Liver (tissue), 3 donors: ENCODE results near the gene ETFBKMT.

ENCODE experiments used
- GABPA ChIP-seq, 2 donors: IDR thresholded peaks in 1 of 2; conservative IDR thresholded peaks in 1 of 2; 2 replicates each; pipeline ENCODE4 v1.6.1; 2016; ENCODE audit warnings: antibody characterized with exemption in 2 of 2, mild to moderate bottlenecking in 1 of 2, moderate library complexity in 1 of 2
- HNF4A ChIP-seq, 2 donors: conservative IDR thresholded peaks; 2 replicates each; pipeline ENCODE4 v1.6.1; 2016; ENCODE audit warnings: antibody characterized with exemption in 2 of 2, mild to moderate bottlenecking in 2 of 2
- RAD21 ChIP-seq, 2 donors: IDR thresholded peaks; 2 replicates each; pipeline ENCODE4 v1.6.1; 2016; ENCODE audit warnings: antibody characterized with exemption in 2 of 2, mild to moderate bottlenecking in 2 of 2
- SP1 ChIP-seq: IDR thresholded peaks from 2 replicates; pipeline ENCODE4 v1.6.1; 2018; ENCODE audit warnings: antibody characterized with exemption, mild to moderate bottlenecking
- TAF1 ChIP-seq: conservative IDR thresholded peaks from 2 replicates; pipeline ENCODE4 v1.6.1; 2016; ENCODE audit warnings: antibody characterized with exemption, mild to moderate bottlenecking
- YY1 ChIP-seq: IDR thresholded peaks from 2 replicates; pipeline ENCODE4 v1.6.1; 2016; ENCODE audit warnings: antibody characterized with exemption, mild to moderate bottlenecking
- TF ChIP-seq, protein P1 (sequence below): fragments of 150-350 bp; IDR thresholded peaks from 2 replicates; pipeline ENCODE4 v1.5.1; 2017; ENCODE audit warnings: improper control_type of control experiment, low read depth, low read length; ENCODE audit not compliant: missing input control
- TF ChIP-seq, protein P2 (sequence below): IDR thresholded peaks from 2 replicates; pipeline ENCODE4 v1.6.1; 2016; ENCODE audit warnings: antibody characterized with exemption
- TF ChIP-seq, protein P3 (sequence below): IDR thresholded peaks from 2 replicates; pipeline ENCODE4 v1.6.1; 2016; ENCODE audit warnings: antibody characterized with exemption, mild to moderate bottlenecking
- TF ChIP-seq, protein P4 (sequence below): IDR thresholded peaks from 2 replicates; pipeline ENCODE4 v1.6.1; 2016; ENCODE audit warnings: antibody characterized with exemption
- TF ChIP-seq, protein P5 (sequence below): IDR thresholded peaks from 2 replicates; pipeline ENCODE4 v1.6.1; 2016; ENCODE audit warnings: antibody characterized with exemption
- donor health status: healthy.
- donor health status: healthy.

DNA sequence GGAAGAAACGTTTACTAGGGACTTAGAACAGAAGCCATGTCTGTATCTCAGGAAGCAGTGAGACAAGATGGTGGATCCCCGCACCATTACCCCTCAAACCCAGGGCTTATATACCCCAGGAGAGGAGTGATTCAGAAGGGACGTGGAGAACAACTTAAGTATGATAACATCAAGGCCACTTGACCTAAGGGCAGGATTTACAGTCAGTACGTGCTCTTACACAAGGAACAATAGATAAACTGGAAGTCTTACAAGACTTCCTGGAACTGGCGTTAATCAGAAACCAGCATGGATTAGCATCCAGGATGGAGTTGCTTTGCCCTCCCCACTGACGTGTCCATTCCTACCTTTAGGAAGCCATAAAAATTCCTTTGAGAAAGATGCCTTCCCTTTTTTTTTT lies 8.6 kb upstream of the ETFBKMT start:
- TF ChIP-seq RAD21 (IDR thresholded peaks at IDR 0.05) (no peak), YY1 (no peak), TAF1 (no peak), GABPA (IDR thresholded peaks at IDR 0.05 in 1 of 2, conservative IDR thresholded peaks at IDR 0.05 in 1 of 2) (no peak), SP1 (no peak), HNF4A (conservative IDR thresholded peaks at IDR 0.05) (no peak)
- TF ChIP-seq, protein P1, sequence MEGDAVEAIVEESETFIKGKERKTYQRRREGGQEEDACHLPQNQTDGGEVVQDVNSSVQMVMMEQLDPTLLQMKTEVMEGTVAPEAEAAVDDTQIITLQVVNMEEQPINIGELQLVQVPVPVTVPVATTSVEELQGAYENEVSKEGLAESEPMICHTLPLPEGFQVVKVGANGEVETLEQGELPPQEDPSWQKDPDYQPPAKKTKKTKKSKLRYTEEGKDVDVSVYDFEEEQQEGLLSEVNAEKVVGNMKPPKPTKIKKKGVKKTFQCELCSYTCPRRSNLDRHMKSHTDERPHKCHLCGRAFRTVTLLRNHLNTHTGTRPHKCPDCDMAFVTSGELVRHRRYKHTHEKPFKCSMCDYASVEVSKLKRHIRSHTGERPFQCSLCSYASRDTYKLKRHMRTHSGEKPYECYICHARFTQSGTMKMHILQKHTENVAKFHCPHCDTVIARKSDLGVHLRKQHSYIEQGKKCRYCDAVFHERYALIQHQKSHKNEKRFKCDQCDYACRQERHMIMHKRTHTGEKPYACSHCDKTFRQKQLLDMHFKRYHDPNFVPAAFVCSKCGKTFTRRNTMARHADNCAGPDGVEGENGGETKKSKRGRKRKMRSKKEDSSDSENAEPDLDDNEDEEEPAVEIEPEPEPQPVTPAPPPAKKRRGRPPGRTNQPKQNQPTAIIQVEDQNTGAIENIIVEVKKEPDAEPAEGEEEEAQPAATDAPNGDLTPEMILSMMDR: no peak
- TF ChIP-seq, protein P2, sequence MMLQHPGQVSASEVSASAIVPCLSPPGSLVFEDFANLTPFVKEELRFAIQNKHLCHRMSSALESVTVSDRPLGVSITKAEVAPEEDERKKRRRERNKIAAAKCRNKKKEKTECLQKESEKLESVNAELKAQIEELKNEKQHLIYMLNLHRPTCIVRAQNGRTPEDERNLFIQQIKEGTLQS: no peak
- TF ChIP-seq, protein P3, sequence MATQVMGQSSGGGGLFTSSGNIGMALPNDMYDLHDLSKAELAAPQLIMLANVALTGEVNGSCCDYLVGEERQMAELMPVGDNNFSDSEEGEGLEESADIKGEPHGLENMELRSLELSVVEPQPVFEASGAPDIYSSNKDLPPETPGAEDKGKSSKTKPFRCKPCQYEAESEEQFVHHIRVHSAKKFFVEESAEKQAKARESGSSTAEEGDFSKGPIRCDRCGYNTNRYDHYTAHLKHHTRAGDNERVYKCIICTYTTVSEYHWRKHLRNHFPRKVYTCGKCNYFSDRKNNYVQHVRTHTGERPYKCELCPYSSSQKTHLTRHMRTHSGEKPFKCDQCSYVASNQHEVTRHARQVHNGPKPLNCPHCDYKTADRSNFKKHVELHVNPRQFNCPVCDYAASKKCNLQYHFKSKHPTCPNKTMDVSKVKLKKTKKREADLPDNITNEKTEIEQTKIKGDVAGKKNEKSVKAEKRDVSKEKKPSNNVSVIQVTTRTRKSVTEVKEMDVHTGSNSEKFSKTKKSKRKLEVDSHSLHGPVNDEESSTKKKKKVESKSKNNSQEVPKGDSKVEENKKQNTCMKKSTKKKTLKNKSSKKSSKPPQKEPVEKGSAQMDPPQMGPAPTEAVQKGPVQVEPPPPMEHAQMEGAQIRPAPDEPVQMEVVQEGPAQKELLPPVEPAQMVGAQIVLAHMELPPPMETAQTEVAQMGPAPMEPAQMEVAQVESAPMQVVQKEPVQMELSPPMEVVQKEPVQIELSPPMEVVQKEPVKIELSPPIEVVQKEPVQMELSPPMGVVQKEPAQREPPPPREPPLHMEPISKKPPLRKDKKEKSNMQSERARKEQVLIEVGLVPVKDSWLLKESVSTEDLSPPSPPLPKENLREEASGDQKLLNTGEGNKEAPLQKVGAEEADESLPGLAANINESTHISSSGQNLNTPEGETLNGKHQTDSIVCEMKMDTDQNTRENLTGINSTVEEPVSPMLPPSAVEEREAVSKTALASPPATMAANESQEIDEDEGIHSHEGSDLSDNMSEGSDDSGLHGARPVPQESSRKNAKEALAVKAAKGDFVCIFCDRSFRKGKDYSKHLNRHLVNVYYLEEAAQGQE: no peak
- TF ChIP-seq, protein P4, sequence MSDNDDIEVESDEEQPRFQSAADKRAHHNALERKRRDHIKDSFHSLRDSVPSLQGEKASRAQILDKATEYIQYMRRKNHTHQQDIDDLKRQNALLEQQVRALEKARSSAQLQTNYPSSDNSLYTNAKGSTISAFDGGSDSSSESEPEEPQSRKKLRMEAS: no peak
- TF ChIP-seq, protein P5, sequence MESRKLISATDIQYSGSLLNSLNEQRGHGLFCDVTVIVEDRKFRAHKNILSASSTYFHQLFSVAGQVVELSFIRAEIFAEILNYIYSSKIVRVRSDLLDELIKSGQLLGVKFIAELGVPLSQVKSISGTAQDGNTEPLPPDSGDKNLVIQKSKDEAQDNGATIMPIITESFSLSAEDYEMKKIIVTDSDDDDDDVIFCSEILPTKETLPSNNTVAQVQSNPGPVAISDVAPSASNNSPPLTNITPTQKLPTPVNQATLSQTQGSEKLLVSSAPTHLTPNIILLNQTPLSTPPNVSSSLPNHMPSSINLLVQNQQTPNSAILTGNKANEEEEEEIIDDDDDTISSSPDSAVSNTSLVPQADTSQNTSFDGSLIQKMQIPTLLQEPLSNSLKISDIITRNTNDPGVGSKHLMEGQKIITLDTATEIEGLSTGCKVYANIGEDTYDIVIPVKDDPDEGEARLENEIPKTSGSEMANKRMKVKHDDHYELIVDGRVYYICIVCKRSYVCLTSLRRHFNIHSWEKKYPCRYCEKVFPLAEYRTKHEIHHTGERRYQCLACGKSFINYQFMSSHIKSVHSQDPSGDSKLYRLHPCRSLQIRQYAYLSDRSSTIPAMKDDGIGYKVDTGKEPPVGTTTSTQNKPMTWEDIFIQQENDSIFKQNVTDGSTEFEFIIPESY: no peak
